Measurements from ENCODE around the gene MPHOSPH9.

DNA sequence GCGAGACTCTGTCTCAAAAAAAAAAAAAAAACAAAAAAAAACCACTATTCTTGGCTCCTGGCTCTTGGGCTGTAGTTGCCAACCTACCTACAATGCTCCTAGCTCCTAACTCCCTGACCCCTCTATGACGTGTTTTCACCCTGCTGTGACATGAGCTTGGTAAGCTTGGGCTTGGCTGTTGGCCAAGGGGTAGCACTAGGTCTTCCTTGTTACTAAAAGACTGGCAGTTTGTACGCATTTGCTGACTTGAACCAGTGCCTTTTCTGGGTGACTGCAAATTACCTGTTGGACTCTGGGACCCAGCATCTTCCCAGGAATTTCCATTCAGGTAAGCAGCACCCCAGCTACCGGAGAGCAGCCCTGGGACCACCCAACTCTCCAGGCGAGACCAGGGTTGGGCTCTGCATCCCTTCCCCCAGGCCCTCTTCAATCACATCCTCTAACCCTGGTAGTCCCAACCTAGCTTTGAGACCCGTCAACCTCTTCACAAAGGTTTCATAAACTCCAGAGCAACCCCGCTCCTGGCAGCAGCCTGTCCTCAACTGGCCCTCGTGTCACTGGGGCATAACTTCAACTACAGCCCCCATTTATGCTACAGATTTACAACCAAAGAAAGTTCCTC is 30.4 kb upstream of the MPHOSPH9 start:
- TF ChIP-seq, protein P1, sequence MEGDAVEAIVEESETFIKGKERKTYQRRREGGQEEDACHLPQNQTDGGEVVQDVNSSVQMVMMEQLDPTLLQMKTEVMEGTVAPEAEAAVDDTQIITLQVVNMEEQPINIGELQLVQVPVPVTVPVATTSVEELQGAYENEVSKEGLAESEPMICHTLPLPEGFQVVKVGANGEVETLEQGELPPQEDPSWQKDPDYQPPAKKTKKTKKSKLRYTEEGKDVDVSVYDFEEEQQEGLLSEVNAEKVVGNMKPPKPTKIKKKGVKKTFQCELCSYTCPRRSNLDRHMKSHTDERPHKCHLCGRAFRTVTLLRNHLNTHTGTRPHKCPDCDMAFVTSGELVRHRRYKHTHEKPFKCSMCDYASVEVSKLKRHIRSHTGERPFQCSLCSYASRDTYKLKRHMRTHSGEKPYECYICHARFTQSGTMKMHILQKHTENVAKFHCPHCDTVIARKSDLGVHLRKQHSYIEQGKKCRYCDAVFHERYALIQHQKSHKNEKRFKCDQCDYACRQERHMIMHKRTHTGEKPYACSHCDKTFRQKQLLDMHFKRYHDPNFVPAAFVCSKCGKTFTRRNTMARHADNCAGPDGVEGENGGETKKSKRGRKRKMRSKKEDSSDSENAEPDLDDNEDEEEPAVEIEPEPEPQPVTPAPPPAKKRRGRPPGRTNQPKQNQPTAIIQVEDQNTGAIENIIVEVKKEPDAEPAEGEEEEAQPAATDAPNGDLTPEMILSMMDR (IDR thresholded peaks at IDR 0.05): no peak
- no peak for TF ChIP-seq POLR2A (IDR thresholded peaks at IDR 0.05)

Measured in stomach (tissue), 4 donors.